ENCODE data around the gene KLLN.

DNA sequence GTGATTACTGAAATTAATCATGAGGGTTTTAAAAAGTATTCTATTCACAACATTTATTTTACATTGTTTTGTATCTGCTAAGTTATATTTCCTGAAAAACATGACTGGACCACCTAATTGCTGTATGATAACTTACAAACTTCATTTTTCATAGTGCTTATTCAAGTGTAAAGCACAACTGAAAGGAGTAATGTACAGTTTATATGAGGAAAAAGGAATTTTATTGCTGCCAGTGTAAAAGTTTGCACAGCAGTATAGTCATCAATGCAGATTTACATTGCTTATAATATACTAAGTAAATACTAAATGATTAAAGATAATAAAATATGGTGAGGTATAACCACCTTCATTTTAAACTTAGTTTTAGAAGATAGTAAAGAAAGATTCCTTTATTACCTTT is 4.1 kb upstream of the KLLN start:
- TF ChIP-seq, protein P1, sequence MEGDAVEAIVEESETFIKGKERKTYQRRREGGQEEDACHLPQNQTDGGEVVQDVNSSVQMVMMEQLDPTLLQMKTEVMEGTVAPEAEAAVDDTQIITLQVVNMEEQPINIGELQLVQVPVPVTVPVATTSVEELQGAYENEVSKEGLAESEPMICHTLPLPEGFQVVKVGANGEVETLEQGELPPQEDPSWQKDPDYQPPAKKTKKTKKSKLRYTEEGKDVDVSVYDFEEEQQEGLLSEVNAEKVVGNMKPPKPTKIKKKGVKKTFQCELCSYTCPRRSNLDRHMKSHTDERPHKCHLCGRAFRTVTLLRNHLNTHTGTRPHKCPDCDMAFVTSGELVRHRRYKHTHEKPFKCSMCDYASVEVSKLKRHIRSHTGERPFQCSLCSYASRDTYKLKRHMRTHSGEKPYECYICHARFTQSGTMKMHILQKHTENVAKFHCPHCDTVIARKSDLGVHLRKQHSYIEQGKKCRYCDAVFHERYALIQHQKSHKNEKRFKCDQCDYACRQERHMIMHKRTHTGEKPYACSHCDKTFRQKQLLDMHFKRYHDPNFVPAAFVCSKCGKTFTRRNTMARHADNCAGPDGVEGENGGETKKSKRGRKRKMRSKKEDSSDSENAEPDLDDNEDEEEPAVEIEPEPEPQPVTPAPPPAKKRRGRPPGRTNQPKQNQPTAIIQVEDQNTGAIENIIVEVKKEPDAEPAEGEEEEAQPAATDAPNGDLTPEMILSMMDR (IDR thresholded peaks at IDR 0.05), result no peak
- no peak for TF ChIP-seq EZH2 (IDR thresholded peaks at IDR 0.05; ENCODE audit: borderline replicate concordance, insufficient read depth, low read depth, low read length, poor library complexity, severe bottlenecking)

All from B cell (primary cell).